RWPE1 (cell line): ENCODE data around the gene PHPT1.
A peak's percentile ranks its signal among the peaks of the same experiment; 100 is the strongest.

Source experiments
- CTCF ChIA-PET: fragments of 350-600 bp; sonication (Branson Sonifier 250); formaldehyde crosslinking; extraction: SDS; loops from one replicate; lab custom pipeline; 2021; lab: Yijun Ruan, JAX
- POLR2A ChIA-PET: fragments of 400-600 bp; formaldehyde crosslinking; extraction: SDS; loops from one replicate; lab custom pipeline; 2020; ENCODE audit warnings: antibody characterized with exemption; ENCODE audit not compliant: low non-redundant PET; lab: Yijun Ruan, JAX
- DNase-seq: peaks from one replicate; pipeline ENCODE4 v3.0.0; 2012; ENCODE audit warnings: low spot score
- H3K27ac ChIP-seq: fragments of 450-650 bp; 2 replicates; pipeline ENCODE4 v1.5.1; 2017
- CTCF ChIP-seq: fragments of 450-650 bp; conservative IDR thresholded peaks from 2 replicates; pipeline ENCODE4 v1.5.1; 2017; ENCODE audit warnings: low read depth, mild to moderate bottlenecking

PHPT1 gene

GRCh38 chr9:136860529-136860928 is 11.3 kb downstream of the PHPT1 start:
- ChIA-PET CTCF (interaction anchor here (0.8 to 1.4 kb wide), 2 partner anchors 17 to 58 kb away, joined by 3 read pairs; no protein-coding TSS in a partner anchor), POLR2A (interaction anchor here (0.5 to 1.1 kb wide), 2 partner anchors 9 to 12 kb away, joined by 3 to 4 read pairs; no protein-coding TSS in a partner anchor)
- TF ChIP-seq CTCF: no peak
- peak overlapping the region; percentile 98 for H3K27ac ChIP-seq
- no peak for DNase-seq

- H3K27ac ChIP-seq: peak overlapping the region; percentile 98
- TF ChIP-seq CTCF: no peak
- ChIA-PET CTCF (interaction anchor here (0.6 kb wide), 3 partner anchors 20 to 169 kb away, joined by 3 read pairs; partner anchors contain the start of gene ABCA2), POLR2A (interaction anchor here (0.5 to 1.1 kb wide), 2 partner anchors 8 to 13 kb away, joined by 3 to 4 read pairs; no protein-coding TSS in a partner anchor)
- DNase-seq: no peak
These were observed 12.0 kb downstream of the PHPT1 start for GRCh38 chr9:136860933-136861873.

- no peak for TF ChIP-seq CTCF
- H3K27ac ChIP-seq: peak overlapping the region; percentile 98
- ChIA-PET POLR2A (interaction anchor here (0.6 kb wide), 1 partner anchor 1979 kb away, joined by 3 read pairs; no protein-coding TSS in a partner anchor), CTCF (interaction anchor here (0.6 kb wide), 3 partner anchors 20 to 168 kb away, joined by 3 read pairs; partner anchors contain the start of gene ABCA2)
- no peak for DNase-seq
These were observed 12.8 kb downstream of the PHPT1 start for GRCh38 chr9:136861874-136862457.

- CTCF ChIA-PET: interaction anchor here (0.7 kb wide), 1 partner anchor 21 kb away, joined by 4 read pairs; the partner anchor contains the start of gene AJM1
- TF ChIP-seq CTCF: no peak
- H3K27ac ChIP-seq: peak overlapping the region; percentile 98
- no peak for DNase-seq
- POLR2A ChIA-PET: interaction anchor here (0.6 kb wide), 1 partner anchor 1980 kb away, joined by 3 read pairs; no protein-coding TSS in a partner anchor
These were observed 13.8 kb downstream of the PHPT1 start for GRCh38 chr9:136862849-136863622.

GRCh38 chr9:136863623-136864273 is 14.5 kb downstream of the PHPT1 start:
- no peak for DNase-seq
- no peak for TF ChIP-seq CTCF
- ChIA-PET POLR2A (no interaction called here), CTCF (no interaction called here)
- H3K27ac ChIP-seq: peak overlapping the region; percentile 98
